HG03066 (cell line): ENCODE data around the gene MYB.
"Not testable (repeated sequence)": the region's sequence is repeated elsewhere in the genome, so short reads cannot be mapped to it uniquely, and the experiment has no call there.

ENCODE experiments used
- ATAC-seq: cut with Tn5 transposase; IDR thresholded peaks from one replicate; pipeline ENCODE4 v1.9.1; 2021; ENCODE audit warnings: low read depth; ENCODE audit not compliant: unreplicated experiment

The MYB gene

GRCh38 chr6:135243871-135244796 lies 63.0 kb downstream of the MYB start:
- no peak for ATAC-seq

GRCh38 chr6:135244805-135245204 lies 63.7 kb downstream of the MYB start:
- ATAC-seq, result no peak

- not testable (repeated sequence) for ATAC-seq
Observed at GRCh38 chr6:135246412-135247012, 65.4 kb downstream of the MYB start.

GRCh38 chr6:135250234-135250633 lies 69.1 kb downstream of the MYB start:
- ATAC-seq, result no peak

GRCh38 chr6:135250751-135251497 lies 69.8 kb downstream of the MYB start:
- no peak for ATAC-seq

GRCh38 chr6:135251498-135252441 lies 70.7 kb downstream of the MYB start:
- no peak for ATAC-seq

GRCh38 chr6:135254471-135254870 lies 73.4 kb downstream of the MYB start:
- ATAC-seq, result no peak

GRCh38 chr6:135256866-135257265 lies 75.8 kb downstream of the MYB start:
- no peak for ATAC-seq

GRCh38 chr6:135257631-135258405 lies 76.7 kb downstream of the MYB start:
- ATAC-seq, result no peak

GRCh38 chr6:135258970-135259369 lies 77.9 kb downstream of the MYB start:
- ATAC-seq, result no peak

GRCh38 chr6:135260612-135261011 lies 79.5 kb downstream of the MYB start:
- no peak for ATAC-seq

GRCh38 chr6:135261872-135262725 lies 81.0 kb downstream of the MYB start:
- ATAC-seq, result no peak

- no peak for ATAC-seq
Observed at GRCh38 chr6:135265278-135265677, 84.2 kb downstream of the MYB start.

- ATAC-seq, result no peak
Observed at GRCh38 chr6:135266675-135267074, 85.6 kb downstream of the MYB start.

GRCh38 chr6:135267085-135267484 lies 86.0 kb downstream of the MYB start:
- no peak for ATAC-seq

- ATAC-seq, result no peak
Observed at GRCh38 chr6:135268263-135268662, 87.2 kb downstream of the MYB start.

- ATAC-seq, result no peak
Observed at GRCh38 chr6:135268740-135269139, 87.6 kb downstream of the MYB start.
